Activated CD4-positive, alpha-beta T cell treated with anti-CD3 and anti-CD28 coated beads for 36 hours (primary cell): ENCODE results near the gene TSPYL4. TPM values are rescaled to one million over a fixed set of nuclear protein-coding genes. Genes with fewer than 3 reads are reported as not detected.

Experiments used
- ATAC-seq: fragments of 200-7000 bp; cut with Tn5 transposase; one replicate; pipeline ENCODE4 v1.10.0; 2021; ENCODE audit warnings: mild to moderate bottlenecking, moderate library complexity
- CTCF ChIA-PET: fragments of 350-600 bp; sonication (Branson Sonifier 250); formaldehyde crosslinking; loops from one replicate; lab custom pipeline; 2021; ENCODE audit warnings: antibody characterized with exemption; lab: Charles Lee
- POLR2A ChIA-PET: fragments of 350-600 bp; sonication (Branson Sonifier 250); formaldehyde crosslinking; loops from one replicate; lab custom pipeline; 2021; ENCODE audit warnings: antibody characterized with exemption, inconsistent platforms; lab: Charles Lee
- DNase-seq: peaks from one replicate; pipeline ENCODE4 v3.0.0-alpha.2; 2020
- H3K27ac Mint-ChIP-seq: one replicate; pipeline ENCODE4 v1.8.0; 2021; ENCODE audit warnings: mixed read lengths
- H3K27me3 Mint-ChIP-seq: one replicate; pipeline ENCODE4 v1.8.0; 2021; ENCODE audit warnings: mixed read lengths
- H3K36me3 Mint-ChIP-seq: one replicate; pipeline ENCODE4 v1.8.0; 2021; ENCODE audit warnings: low read depth, mixed read lengths
- H3K4me1 Mint-ChIP-seq: one replicate; pipeline ENCODE4 v1.8.0; 2021; ENCODE audit warnings: mixed read lengths
- H3K4me3 Mint-ChIP-seq: one replicate; pipeline ENCODE4 v1.8.0; 2021; ENCODE audit warnings: mild to moderate bottlenecking, moderate library complexity, mixed read lengths
- H3K9me3 Mint-ChIP-seq: one replicate; pipeline ENCODE4 v1.8.0; 2021; ENCODE audit warnings: low read depth, mixed read lengths
- intact Hi-C, 2 experiments: fragments of 100-400 bp; cut with DNase I in 1 of 2; cut with micrococcal nuclease in 1 of 2; formaldehyde crosslinking; loops; one replicate each; pipeline versions ENCODE4 v1.14.2 to v1.15.1; 2022 to 2024; cut with DNase I, micrococcal nuclease
- total RNA-seq, 2 experiments: library from RNA; stranded (reverse); gene quantifications; one replicate each; pipeline ENCODE4 v1.2.3, GENCODE V29; 2021

The TSPYL4 gene
- total RNA-seq, 2 experiments from 2014 or later = 9.4 to 10.8 TPM

GRCh38 chr6:116255246-116255800, 1.4 kb upstream of the TSPYL4 start:
- intact Hi-C loops = loop anchor here in 1 of 2 experiments (1.0 to 10.0 kb wide), 3 partner anchors 13 to 1419 kb away; partner anchors contain the start of genes NT5DC1 and NUS1
- ATAC-seq = no peak
- H3K4me1 Mint-ChIP-seq = peaks cover 13% of the 10 kb centered on the region

GRCh38 chr6:116254297-116255056, 602 bp upstream of the TSPYL4 start:
- peaks cover 16% of the 10 kb centered on the region for H3K4me1 Mint-ChIP-seq
- ChIA-PET CTCF (interaction anchor here (0.6 to 3.3 kb wide), 7 partner anchors 11 to 1064 kb away, joined by 3 to 15 read pairs (median 4); no protein-coding TSS in a partner anchor), POLR2A (interaction anchor here (0.6 to 1.0 kb wide), 2 partner anchors 25 to 415 kb away, joined by 3 to 4 read pairs; partner anchors contain the start of gene TSPYL1)
- no peak overlapping the region for H3K27ac Mint-ChIP-seq
- H3K27me3 Mint-ChIP-seq = no peaks in the 10 kb centered on the region
- no peak for DNase-seq
- H3K9me3 Mint-ChIP-seq = no peaks in the 10 kb centered on the region
- peaks cover 25% of the 10 kb centered on the region for H3K36me3 Mint-ChIP-seq
- intact Hi-C loops = loop anchor here (1.0 to 10.0 kb wide), 7 partner anchors 14 to 1420 kb away; partner anchors contain the start of genes TSPYL1 (in 2 of the 2), GOPC (in 1 of the 2), NT5DC1 (in 1 of the 2) and NUS1 (in 1 of the 2)
- ATAC-seq = no peak
- H3K4me3 Mint-ChIP-seq = no peak overlapping the region

More at GRCh38 chr6:116255246-116255800, 1.4 kb upstream of the TSPYL4 start:
- Mint-ChIP-seq H3K27ac (no peak overlapping the region), H3K36me3 (peaks cover 26% of the 10 kb centered on the region), H3K9me3 (no peaks in the 10 kb centered on the region), H3K4me3 (no peak overlapping the region), H3K27me3 (no peaks in the 10 kb centered on the region)
- POLR2A ChIA-PET = interaction anchor here (1.0 kb wide), 1 partner anchor 24 kb away, joined by 4 read pairs; the partner anchor contains the start of gene TSPYL1
- CTCF ChIA-PET = interaction anchor here (0.9 to 3.3 kb wide), 5 partner anchors 14 to 306 kb away, joined by 3 to 15 read pairs (median 5); no protein-coding TSS in a partner anchor
- no peak for DNase-seq

- ATAC-seq (no peak), DNase-seq (no peak)
- ChIA-PET CTCF (interaction anchor here (1.3 to 3.3 kb wide), 4 partner anchors 9 to 35 kb away, joined by 3 to 15 read pairs (median 5); no protein-coding TSS in a partner anchor), POLR2A (no interaction called here)
- no peak overlapping the region for H3K27ac Mint-ChIP-seq
- intact Hi-C loops = loop anchor here in 1 of 2 experiments (5.0 to 10.0 kb wide), 3 partner anchors 241 to 1422 kb away; partner anchors contain the start of genes GOPC and NUS1
- no peak overlapping the region for H3K4me3 Mint-ChIP-seq
- H3K27me3 Mint-ChIP-seq = no peaks in the 10 kb centered on the region
- H3K9me3 Mint-ChIP-seq = no peaks in the 10 kb centered on the region
- peaks cover 24% of the 10 kb centered on the region for H3K4me1 Mint-ChIP-seq
- peaks cover 23% of the 10 kb centered on the region for H3K36me3 Mint-ChIP-seq
These were observed 729 bp downstream of the TSPYL4 start for GRCh38 chr6:116253188-116253504.

GRCh38 chr6:116251568-116252384, 2.1 kb downstream of the TSPYL4 start:
- ChIA-PET CTCF (interaction anchor here (1.3 to 2.2 kb wide), 3 partner anchors 17 to 34 kb away, joined by 3 to 8 read pairs (median 6); no protein-coding TSS in a partner anchor), POLR2A (no interaction called here)
- ATAC-seq (no peak), DNase-seq (no peak)
- H3K4me3 Mint-ChIP-seq = peak overlapping the region; percentile 62
- H3K27me3 Mint-ChIP-seq = no peaks in the 10 kb centered on the region
- no peaks in the 10 kb centered on the region for H3K9me3 Mint-ChIP-seq
- H3K4me1 Mint-ChIP-seq = peaks cover 25% of the 10 kb centered on the region
- H3K36me3 Mint-ChIP-seq = peaks cover 23% of the 10 kb centered on the region
- peak overlapping the region; percentile 72 for H3K27ac Mint-ChIP-seq
- intact Hi-C loops = loop anchor here in 1 of 2 experiments (5.0 to 10.0 kb wide), 3 partner anchors 239 to 1423 kb away; partner anchors contain the start of genes GOPC and NUS1

GRCh38 chr6:116248577-116248976, 5.3 kb downstream of the TSPYL4 start:
- no peak for DNase-seq
- Mint-ChIP-seq H3K4me1 (peaks cover 25% of the 10 kb centered on the region), H3K36me3 (peaks cover 26% of the 10 kb centered on the region), H3K27ac (no peak overlapping the region), H3K9me3 (no peaks in the 10 kb centered on the region), H3K27me3 (no peaks in the 10 kb centered on the region), H3K4me3 (no peak overlapping the region)
- no peak for ATAC-seq
- ChIA-PET CTCF (interaction anchor here (2.4 kb wide), 1 partner anchor 30 kb away, joined by 7 read pairs; no protein-coding TSS in a partner anchor), POLR2A (no interaction called here)
- intact Hi-C loops = no loop called here

GRCh38 chr6:116247285-116247684, 6.6 kb downstream of the TSPYL4 start:
- ChIA-PET POLR2A (no interaction called here), CTCF (interaction anchor here (2.4 kb wide), 1 partner anchor 29 kb away, joined by 7 read pairs; no protein-coding TSS in a partner anchor)
- Mint-ChIP-seq H3K9me3 (no peaks in the 10 kb centered on the region), H3K27ac (no peak overlapping the region), H3K36me3 (peaks cover 24% of the 10 kb centered on the region), H3K27me3 (no peaks in the 10 kb centered on the region), H3K4me1 (peaks cover 25% of the 10 kb centered on the region), H3K4me3 (no peak overlapping the region)
- no peak for ATAC-seq
- intact Hi-C loops = no loop called here
- DNase-seq = no peak

- intact Hi-C loops = no loop called here
- peaks cover 12% of the 10 kb centered on the region for H3K36me3 Mint-ChIP-seq
- no peak overlapping the region for H3K27ac Mint-ChIP-seq
- H3K27me3 Mint-ChIP-seq = no peaks in the 10 kb centered on the region
- H3K4me3 Mint-ChIP-seq = no peak overlapping the region
- H3K4me1 Mint-ChIP-seq = peaks cover 23% of the 10 kb centered on the region
- ChIA-PET CTCF (no interaction called here), POLR2A (no interaction called here)
- ATAC-seq (no peak), DNase-seq (no peak)
- no peaks in the 10 kb centered on the region for H3K9me3 Mint-ChIP-seq
These were observed 7.8 kb downstream of the TSPYL4 start for GRCh38 chr6:116246089-116246488.

- H3K4me1 Mint-ChIP-seq = peaks cover 10% of the 10 kb centered on the region
These were observed 9.6 kb downstream of the TSPYL4 start for GRCh38 chr6:116244284-116244683.

GRCh38 chr6:116239856-116240255, 14.0 kb downstream of the TSPYL4 start:
- H3K4me3 Mint-ChIP-seq = no peak overlapping the region
- no peaks in the 10 kb centered on the region for H3K4me1 Mint-ChIP-seq
- ATAC-seq = no peak
- no peak for DNase-seq
- intact Hi-C loops = no loop called here
- no peaks in the 10 kb centered on the region for H3K27me3 Mint-ChIP-seq
- ChIA-PET POLR2A (no interaction called here), CTCF (no interaction called here)
- H3K9me3 Mint-ChIP-seq = no peaks in the 10 kb centered on the region
- H3K36me3 Mint-ChIP-seq = peaks cover 5% of the 10 kb centered on the region
- no peak overlapping the region for H3K27ac Mint-ChIP-seq

More at GRCh38 chr6:116244284-116244683, 9.6 kb downstream of the TSPYL4 start:
- Mint-ChIP-seq H3K36me3 (peaks cover 5% of the 10 kb centered on the region), H3K4me3 (no peak overlapping the region), H3K27me3 (no peaks in the 10 kb centered on the region), H3K27ac (no peak overlapping the region), H3K9me3 (no peaks in the 10 kb centered on the region)
- ATAC-seq (no peak), DNase-seq (no peak)
- POLR2A ChIA-PET = no interaction called here
- CTCF ChIA-PET = interaction anchor here (1.9 kb wide), 1 partner anchor 10 kb away, joined by 4 read pairs; the partner anchor contains the start of gene TSPYL4
- intact Hi-C loops = no loop called here

- Mint-ChIP-seq H3K4me3 (no peak overlapping the region), H3K27me3 (no peaks in the 10 kb centered on the region), H3K4me1 (no peaks in the 10 kb centered on the region), H3K27ac (no peak overlapping the region), H3K9me3 (no peaks in the 10 kb centered on the region), H3K36me3 (peaks cover 2% of the 10 kb centered on the region)
- DNase-seq (no peak), ATAC-seq (no peak)
- intact Hi-C loops = no loop called here
- ChIA-PET CTCF (interaction anchor here (0.7 to 1.5 kb wide), 2 partner anchors 22 to 29 kb away, joined by 3 to 5 read pairs; no protein-coding TSS in a partner anchor), POLR2A (no interaction called here)
These were observed 14.6 kb downstream of the TSPYL4 start for GRCh38 chr6:116239256-116239655.
